Measurements from ENCODE around the gene RAD54L.
"Not testable (repeated sequence)": the region's sequence is repeated elsewhere in the genome, so short reads cannot be mapped to it uniquely, and the experiment has no call there.

RAD54L gene

GRCh38 chr1:46322191-46322590 lies 74.6 kb downstream of the RAD54L start:
- H3K4me1 ChIP-seq (ENCODE audit: insufficient read depth, low read length); H3K27me3 ChIP-seq (ENCODE audit: insufficient read depth, low read length); H3K9me3 ChIP-seq (ENCODE audit: low read length); H2AFZ ChIP-seq (ENCODE audit: low read depth, low read length); H3K36me3 ChIP-seq (ENCODE audit: insufficient read depth, low read length); H3K4me3 ChIP-seq (ENCODE audit: low read length): not testable (repeated sequence)

GRCh38 chr1:46325285-46326076 lies 77.9 kb downstream of the RAD54L start:
- H3K27me3 ChIP-seq (ENCODE audit: insufficient read depth, low read length); H2AFZ ChIP-seq (ENCODE audit: low read depth, low read length); H3K36me3 ChIP-seq (ENCODE audit: insufficient read depth, low read length); H3K4me1 ChIP-seq (ENCODE audit: insufficient read depth, low read length); H3K4me3 ChIP-seq (ENCODE audit: low read length); H3K9me3 ChIP-seq (ENCODE audit: low read length): not testable (repeated sequence)
